NCI-H82 (cell line): Measurements from ENCODE around the gene CAMK2D.

Experiments used
- DNase-seq: peaks from one replicate; lab custom pipeline; 2025; lab: John Stamatoyannopoulos, UW

Gene CAMK2D

DNA sequence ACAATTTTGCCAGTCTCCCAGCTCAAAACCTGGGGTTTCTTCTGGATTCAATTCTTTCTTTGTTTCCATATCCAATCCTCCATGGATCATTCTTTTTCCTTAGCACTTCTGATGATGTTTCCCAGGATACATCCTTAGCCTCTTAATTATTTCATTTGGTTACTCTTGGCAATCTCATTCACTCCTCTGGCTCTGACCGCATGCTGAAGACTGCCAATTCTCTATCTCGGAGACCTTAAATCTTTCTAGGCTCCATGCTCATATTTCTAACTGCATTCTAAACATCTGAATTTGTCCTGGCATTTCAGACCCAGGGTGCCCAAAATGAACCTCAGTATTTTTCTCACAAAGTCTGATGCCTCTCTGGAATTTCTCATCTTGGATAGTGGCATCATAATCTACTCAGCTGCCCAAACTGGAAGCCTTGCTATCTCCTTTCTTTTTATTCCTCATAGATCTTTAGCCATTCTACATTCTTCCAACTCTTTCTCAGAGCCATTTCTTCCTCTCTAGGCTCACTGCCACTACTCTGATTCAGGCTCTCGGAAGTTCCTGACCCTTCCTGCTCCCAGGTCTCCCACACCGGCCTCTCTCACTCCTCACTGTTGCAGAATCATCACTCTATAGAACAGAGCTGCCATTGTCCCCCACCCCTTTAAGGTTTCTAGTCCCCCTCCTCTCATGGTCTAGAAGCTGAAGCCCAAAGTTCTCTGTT is 290.2 kb downstream of the CAMK2D start:
- DNase-seq, result no peak

DNA sequence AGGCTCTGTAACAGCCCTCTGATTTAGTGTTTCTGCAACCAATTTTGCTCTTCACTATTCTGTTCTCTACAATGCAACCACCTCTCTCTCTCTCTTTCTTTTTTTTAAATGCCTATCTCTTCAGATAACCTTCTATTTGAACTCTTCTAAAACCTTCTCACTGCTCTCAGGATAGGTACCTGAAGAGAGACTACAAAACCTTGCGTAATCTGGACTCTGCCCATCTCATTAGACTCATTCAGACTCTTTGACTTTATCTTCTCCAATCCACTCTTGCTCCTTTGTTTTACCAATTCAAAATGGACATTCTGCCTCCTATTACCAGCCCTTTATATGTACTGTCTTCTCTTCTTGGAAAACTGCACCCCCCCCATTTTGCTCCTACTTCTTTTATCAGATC is 291.6 kb downstream of the CAMK2D start:
- DNase-seq, result no peak

DNA sequence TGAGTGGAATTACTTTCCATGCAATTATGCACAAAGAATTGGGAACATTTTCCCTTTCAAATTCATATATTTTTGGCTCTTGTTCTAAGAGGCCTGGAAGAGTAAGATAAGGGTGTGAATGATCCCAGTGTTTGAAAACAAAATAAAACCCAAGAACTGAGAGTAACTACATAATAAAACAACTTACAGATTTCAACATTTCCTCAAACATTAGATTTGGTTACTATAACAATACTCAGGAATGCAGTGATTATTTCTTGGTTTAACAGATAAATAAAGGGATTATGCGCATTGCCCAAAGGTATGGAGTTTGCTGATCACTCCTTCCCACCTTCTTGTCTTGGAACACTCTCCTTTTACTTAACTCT is 292.5 kb downstream of the CAMK2D start:
- no peak for DNase-seq

DNA sequence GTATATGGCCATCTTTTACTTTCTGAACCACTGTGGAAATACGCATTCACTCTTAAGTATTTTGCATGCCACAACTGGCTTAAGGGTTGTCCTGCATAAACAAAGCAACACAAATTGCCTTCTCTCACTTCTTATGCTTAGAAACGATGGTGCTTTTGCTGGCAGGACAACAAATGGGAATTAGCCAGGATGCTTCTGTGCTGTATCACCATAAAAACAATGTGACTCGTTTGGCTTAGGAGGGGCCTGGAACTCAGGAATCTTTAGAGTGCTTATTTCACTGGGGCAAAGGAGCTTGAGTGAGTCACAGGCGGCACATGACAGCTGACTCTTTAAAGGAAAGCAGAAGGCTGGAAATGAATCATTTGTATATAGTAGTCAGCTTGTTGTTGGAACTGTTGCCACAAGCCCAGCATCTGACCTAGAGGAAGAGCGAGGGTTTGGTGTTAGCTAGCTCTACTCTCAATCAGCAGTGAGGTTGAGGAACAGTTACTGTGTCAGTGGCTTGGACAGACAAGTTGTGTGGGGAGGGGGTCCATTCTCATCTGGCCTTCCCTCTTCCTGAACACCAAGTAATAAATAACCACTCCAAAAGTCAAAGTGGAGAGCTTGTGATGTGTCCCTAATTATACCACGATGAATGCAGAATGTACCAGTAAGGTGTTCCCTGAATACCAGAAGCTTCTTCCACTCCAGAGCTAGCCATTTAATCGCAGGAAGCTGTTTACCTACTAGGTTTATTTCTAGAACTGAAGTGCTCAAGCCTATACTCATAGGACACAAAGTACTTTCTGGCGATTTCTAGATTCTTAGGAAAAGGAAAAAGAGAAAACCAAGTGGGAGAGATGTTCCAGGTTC is 293.1 kb downstream of the CAMK2D start:
- DNase-seq, result no peak

DNA sequence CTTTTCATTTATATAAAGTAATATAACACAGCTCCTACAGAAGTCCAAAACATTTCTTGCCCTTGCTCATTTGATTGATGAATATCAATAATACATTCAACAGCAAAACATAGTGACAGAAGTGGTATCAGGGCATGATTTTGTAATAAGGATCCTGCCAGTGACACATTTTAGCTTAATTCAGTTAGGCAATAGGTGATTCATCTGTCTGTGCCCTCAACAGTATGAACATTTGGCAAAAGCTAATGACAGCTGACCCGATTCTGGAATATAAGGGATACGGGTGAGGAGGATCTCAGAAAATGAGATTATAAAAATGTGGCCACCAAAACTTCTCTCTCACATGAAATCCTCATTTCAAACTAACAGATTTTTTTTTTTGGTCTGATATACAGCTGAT is 294.0 kb downstream of the CAMK2D start:
- DNase-seq, result no peak

DNA sequence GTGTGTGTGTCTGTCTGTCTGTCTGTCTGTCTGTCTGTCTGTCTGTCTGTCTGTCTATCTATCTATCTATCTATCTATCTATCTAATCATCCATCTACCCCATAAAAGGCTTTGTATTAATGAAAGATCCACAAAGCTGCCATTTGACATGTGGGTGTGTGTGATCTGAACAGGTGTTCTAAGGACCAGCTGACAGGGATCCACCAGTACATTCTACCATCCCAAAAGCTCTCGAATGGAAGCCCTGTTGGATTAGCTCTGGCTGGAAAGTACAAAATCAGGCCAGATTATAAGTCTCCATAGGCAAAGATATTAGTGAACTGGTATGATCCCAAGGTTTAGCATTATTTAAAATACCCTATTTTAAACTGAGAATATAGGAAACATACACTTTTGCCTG is 299.3 kb downstream of the CAMK2D start:
- DNase-seq, result no peak

DNA sequence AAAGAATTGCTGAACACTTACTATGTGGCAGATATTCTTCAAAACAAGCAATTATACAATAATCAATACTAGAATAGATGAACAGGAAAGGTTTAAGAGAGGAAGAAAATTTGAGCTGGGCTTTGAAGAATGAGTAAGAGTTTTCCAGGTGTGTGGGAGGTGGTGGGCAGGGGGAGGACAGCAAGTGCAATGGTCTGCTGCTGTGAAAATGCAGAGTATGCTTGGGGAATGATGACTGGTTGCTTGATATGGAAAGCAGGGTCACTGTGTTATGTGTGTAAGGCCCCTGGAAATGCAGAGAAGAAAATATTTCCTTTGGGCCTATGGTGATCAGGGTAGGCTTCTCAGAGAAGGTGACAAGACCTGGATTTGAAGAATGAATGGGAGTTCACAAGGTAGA is 300.3 kb downstream of the CAMK2D start:
- no peak for DNase-seq

DNA sequence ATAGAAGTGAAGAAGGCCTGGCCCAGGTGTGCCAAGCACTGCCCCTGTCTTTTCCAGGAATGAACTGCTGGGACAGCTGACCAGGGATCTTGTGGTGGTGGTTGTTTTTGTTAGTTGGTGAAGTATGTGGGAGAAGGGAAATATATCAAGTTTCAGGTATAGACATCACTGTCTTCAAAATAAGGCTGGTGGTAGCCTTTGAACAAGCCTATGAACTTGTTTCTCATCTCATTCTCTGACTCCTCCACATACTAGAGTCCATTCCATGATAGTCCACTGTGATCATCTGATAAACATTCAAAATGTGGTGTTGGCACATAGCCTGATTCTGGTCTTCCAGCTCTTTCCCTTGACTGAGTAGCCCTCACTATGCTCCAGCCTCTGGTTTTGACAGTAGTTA is 303.7 kb downstream of the CAMK2D start:
- DNase-seq, result no peak

DNA sequence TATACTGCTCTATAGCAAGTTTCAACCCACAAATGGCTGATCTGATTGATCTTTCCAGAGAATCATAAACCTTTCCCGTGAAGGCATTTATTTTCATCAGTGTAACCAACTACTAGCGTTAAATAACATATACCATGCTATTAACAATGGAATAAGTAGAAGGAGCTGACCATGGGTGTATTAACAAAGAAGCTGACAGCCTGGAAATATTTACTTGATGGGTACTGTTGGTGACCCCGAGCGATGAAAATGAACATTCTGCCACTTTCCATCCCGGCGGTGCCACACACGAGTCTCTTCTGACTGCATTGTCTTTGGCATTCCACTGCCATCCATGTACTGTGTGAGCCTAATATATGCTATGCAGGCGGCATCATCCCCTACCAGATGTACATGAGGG is 304.4 kb downstream of the CAMK2D start:
- no peak for DNase-seq

DNA sequence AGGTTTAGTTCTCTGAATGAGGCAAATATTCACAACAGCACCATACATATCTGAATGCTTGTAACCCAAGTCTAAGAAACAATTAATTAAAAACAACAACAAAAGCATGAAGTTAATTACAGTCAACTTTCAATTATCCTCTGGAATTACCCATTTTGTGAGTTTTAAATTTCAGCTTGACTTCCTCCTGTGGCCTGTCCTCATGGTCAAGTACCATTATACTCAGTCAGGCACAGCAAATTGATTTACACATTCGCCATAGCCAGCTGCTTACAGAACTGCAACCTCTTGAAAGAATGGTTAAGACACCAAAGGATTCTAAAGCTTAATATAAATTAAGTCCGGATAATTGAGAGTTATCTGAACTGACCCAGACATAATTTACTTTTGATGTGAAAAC is 306.5 kb downstream of the CAMK2D start:
- DNase-seq, result no peak

DNA sequence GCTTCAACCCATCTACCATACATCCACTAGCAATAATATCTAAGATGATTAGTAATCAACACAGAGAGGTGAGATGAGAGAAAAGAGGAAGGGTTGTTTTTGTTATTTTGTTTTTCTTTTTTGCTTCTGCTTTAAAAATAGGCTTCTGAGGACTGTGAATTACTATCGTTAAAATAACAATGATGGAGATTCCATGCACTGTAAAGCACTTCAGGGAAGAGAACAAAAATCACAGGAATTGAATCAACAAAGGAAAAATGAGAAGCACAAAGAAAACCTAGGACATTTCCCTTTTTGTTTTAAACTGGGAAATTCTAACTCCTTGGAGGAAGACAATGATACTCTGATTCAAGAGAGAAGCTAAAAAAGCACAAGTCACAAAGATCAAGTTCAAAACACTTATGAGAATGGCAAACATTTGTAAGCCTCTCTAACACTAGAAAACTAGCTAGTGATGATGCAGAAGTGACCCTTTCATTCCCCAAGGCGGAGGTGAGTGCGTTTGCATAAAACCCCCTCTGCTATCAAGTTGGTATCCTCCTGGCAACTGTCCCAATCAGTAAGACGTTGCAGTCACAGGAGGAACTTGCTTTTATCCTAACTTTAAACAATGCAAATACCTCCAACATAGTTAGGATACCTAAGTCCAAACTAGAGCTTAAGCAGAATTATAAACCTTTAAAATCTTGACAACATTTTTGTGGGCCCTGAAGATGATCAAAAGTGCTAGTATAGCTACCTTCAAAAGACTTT is 308.5 kb downstream of the CAMK2D start:
- DNase-seq, result peak; percentile 13

DNA sequence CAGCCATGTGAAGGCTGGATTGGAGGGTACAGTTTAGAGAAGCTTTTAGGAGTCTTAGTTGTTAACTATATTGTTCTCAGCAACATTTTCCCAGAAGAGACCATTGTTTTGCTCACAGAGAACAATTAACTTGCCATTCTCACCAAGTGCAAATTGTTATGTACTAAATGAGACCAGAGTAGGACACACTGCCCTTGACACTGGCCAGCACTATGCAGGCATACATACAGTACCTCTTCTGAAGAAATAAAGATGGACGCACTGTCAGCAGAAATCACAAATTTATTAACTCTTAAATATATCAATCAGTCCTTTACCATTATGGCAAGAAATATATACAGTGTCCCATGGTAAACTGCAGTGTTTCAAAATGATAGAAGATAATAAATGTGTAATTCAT is 309.4 kb downstream of the CAMK2D start:
- DNase-seq, result no peak

DNA sequence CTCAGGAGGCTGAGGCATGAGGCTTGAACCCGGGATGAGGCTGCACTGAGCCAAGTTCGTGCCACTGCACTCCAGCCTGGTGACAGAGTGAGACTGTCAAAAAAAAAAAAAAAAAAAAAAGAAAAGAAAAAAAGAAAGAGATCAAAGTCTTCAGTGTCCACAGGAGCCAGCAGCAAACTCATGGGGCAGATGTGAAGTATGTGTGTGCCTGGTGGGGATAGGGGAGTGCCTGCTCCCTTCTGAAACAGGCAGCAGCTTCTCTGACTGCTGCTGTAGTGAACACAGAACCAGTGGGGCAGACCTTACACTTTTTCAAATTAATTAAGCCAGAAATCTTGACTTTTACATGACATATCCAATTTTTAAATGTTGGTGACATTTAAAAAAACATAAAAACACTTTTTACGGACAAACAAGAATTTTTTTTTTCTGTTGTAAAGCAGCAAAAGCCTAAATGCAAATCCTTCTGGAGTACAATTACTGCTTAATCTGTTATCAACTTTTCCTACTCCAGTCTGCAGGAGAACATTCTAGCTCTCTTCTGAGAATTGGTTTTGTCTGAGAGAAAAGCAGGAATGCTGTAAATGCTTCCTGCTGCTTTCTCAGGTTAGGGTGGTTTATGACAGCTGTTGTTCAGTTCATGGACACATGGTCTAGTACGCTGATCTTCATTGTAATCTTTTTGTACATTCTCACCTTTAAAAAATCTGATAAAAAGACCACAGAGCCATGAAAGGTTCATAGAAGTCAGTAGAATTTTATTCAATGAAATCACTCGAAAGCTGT is 311.1 kb downstream of the CAMK2D start:
- no peak for DNase-seq

DNA sequence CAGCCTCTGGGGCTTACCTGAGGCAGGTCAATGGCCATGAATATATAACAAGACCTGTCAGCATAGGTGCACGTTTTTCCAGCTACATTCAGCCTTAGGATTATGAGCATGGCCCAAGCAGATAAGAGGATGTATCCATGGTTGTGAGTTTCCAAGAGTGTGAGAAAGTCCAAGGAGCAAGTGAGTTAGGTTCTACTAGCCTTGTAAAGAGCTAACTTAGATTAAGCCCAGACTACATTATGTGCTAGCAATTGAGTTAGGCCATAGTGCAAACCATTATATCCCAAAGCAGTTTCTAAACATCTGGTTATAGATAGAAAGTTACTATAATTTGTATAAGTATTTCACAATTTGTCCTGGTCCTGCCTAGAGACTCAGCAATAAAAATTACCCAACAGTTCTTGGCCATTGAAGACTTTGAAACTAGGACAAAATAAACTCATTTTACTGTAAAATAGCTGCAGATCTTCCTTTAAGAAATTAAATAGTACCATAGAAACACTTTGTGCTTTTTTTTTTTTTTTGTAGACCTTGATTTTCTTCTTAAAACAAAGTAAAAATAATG is 312.0 kb downstream of the CAMK2D start:
- no peak for DNase-seq

DNA sequence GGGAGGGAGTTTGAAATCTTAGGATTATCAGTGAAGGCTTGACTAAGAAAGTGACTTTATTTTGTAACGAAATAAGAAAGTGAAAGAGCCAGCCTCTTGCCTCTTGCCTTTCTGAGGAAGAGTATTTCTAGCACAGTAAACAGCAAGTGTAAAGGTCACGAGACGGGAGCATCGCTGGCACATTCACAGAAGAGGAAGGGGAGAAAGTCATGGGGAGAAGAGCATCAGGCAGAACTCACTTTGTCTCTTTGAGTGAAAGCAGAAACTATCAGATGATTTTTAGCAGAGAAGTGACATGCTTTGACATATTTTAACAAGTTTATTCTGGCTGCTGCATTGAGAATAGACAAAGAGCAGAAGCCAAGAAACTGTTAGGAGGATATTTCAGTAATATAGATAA is 313.8 kb downstream of the CAMK2D start:
- DNase-seq, result no peak

DNA sequence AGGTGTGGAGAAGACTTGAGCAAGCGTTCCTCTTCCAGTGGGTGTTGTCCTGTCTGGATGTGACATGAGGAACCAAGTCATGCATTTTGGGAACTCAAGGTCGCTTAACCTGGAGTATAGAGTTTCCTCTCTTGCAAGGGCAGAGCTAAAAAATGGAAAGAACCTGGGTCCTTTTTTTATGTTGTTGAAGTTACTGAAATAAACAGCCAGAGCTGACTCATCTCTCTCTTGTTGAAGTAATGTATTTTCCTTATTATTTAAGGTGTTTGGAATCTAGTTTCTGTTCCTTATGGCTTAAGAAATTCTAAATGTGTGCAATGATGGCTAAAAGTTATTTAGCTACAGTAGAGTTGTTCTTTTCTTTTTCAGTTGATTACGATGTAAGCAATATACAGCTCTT is 314.5 kb downstream of the CAMK2D start:
- no peak for DNase-seq

DNA sequence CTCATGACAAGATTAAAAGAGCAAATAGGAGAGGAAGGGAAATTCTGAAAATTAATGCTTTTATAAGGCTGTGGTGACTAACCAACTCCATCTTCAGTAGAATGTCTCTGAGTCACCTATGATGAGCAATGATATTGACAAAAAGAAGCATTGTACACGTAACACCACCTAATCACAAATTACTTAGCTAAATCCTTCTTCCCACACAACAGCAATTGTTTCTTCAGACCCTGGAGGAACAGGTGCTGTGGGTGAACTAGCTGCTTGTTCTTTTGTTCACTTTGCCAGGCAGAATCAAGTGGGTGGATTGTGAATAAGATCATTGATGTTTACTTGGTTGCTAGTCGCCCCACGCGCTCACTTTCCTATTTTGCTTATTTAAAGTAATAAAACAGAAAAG is 315.5 kb downstream of the CAMK2D start:
- DNase-seq, result no peak

DNA sequence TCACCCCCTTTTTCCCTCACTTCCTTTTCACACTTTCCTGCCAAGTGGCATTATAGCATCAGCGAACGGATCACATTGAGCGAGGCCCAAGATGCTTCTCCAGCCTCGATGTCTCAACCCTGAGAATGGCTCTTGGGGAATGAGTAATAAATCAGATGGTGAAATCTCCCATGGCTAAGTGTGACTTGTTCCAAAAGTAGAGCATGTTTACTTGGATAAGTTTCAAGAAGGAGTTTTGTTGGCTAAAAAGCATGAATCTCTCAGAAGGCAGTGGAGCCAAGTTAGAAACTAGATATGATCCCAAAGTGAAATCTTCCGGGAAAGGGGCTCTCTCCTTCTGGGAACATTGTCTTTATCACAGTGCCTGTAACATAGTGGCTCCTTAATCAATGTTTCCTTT is 316.3 kb downstream of the CAMK2D start:
- DNase-seq, result no peak

DNA sequence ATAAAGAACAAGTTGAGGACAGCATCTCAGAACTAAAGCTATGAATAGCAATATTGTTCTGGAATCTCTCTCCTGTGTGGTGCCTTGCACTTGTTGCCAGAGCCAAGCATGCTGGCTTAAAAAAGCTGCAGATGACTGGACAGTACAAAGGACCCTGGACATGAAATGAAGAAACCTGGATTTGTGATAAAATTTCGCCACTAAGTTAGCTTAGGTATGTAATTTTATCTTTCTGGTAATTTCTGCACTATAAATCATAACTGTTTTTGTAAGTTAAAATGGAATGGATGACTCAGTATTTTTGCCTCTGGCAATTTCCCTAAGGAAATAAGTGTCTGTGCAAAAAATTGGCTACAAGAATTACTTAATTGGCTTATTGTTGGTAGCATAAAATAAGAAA is 317.2 kb downstream of the CAMK2D start:
- no peak for DNase-seq

DNA sequence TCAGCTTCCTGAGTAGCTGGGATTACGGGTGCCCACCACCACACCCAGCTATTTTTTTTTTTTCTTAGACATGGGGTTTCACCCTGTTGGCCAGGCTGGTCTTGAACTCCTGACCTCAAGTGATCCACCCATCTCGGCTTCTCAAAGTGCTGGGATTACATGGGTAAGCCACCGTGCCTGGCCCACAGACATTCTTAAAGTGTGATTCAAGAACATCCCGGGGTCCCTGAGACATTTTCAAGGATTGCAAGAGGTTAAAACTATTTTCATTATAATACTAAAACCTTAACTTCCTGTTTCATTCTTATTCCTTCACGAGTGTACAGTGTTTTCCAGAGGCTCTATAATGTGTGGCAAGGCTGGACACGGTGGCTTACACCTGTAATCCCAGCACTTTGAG is 318.7 kb downstream of the CAMK2D start:
- DNase-seq, result no peak

DNA sequence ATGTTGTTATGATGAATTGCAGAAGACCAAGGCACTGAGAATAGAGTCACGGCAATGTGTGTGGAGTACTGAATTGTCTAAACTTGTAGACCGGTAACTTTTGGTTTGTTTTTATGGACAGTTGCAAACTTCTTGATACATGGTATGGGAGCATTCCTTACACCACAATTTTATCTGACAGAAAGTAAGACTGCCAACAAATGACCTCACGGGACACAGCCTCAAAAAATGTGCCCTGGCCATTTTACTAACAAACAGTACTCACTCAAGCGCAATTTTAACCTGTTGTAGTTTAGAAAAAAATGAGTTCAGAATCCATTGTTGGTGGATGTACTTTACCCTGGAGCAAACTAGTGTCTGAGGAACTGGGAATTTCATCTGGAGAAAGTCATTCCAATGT is 321.2 kb downstream of the CAMK2D start:
- DNase-seq, result no peak

DNA sequence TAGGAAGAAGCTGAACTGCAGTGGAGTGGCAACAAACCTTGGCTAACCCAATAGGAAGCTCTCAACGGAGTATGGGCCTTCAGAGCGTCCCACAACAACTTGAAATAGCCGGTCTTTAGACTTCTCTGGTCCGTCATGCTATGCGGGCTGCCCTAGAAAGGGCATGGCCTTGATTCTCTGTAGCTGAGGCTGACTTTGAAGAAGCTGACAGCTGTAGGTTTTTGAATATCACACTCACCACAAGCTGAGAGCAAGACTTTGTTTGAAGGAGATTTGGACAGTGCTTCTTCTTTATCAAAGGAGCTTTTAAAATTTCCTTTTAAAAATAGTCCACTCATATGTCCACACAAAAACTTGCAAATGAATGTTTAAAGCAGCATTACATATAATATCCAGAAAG is 322.9 kb downstream of the CAMK2D start:
- DNase-seq, result no peak
